ENCODE measurements around the gene FAM151B.

The FAM151B gene

DNA sequence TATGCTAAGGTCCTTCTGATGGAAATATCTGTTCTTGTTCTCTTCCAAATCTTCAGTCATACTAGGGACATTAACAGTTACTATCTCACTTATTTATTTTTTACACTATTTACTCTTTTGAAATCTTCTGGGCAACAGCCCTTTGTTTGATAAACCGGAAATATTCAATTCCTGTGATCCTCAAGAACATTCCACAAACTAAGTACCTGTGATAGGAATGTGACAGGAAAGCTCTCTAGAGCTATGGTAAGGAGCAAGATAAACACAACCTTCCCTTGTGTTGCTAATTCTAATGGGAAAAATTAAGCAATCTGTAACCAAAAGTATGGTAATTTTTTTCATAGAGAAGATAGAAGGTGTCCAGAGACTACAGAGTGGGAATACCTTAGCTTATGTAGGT lies 104.2 kb downstream of the FAM151B start:
- TF ChIP-seq POLR2A (IDR thresholded peaks at IDR 0.05; ENCODE audit: low read depth, low read length), result no peak
- no peak for TF ChIP-seq POLR2AphosphoS5 (IDR thresholded peaks at IDR 0.05; ENCODE audit: low read depth, low read length)
- TF ChIP-seq TAF1 (IDR thresholded peaks at IDR 0.05; ENCODE audit: borderline replicate concordance, low read depth, low read length), result no peak
- FAIRE-seq, result no peak
- no peak for DNase-seq (ENCODE audit: insufficient read length)
